Measurements from ENCODE around the gene PDCD1.

PDCD1 gene

DNA sequence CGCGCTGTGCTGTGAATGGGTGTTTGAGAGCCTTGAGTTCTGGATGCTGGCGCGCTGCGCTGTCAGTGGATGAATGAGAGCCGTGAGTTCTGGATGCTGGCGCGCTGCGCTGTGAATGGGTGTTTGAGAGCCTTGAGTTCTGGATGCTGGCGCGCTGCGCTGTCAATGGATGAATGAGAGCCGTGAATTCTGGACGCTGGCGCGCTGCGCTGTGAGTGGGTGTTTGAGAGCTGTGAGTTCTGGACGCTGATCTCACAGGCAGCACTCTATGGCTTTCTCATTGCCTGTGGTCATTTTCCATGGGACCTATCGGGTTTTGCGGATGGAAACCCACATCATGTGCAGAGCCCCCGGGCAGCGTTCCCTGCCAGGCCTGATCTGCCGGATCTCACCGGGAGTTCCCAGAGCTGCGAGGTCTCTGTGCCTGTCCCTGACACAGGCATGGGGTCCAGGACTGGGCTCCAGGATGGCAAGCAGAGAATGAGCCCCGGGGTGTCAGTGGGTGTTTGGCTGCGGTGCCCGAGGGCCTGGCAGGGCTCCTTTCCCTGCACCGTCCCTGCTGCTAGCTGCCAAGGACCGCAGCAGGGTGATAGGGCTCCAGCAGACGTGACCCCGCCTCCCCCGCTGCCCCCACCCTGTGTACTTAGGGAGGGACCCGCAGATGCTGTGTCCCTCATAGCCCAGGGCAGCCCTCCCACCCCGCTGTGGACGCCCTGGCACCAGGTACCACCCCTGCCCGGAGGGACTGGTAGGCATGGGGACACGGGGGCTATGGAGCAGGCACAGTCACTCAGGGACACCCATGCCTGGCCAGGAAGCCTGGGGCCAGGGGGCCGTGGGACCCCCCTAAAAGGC is 9.7 kb downstream of the PDCD1 start:
- H3K27ac ChIP-seq (ENCODE audit: extremely low read depth, low read depth, low read length) = no peak overlapping the region
- CTCF ChIA-PET = no interaction called here
- POLR2A ChIA-PET = no interaction called here

More for the DNA sequence above, 9.7 kb downstream of the PDCD1 start:
- Histone ChIP-seq H3K4me1 (ENCODE audit: control insufficient read depth, insufficient read depth, low read length) (no peaks in the 10 kb centered on the region), H3K4me3 (ENCODE audit: low read depth, low read length) (no peak overlapping the region), H3K9me3 (ENCODE audit: control insufficient read depth, insufficient read depth, low read depth, low read length) (no peaks in the 10 kb centered on the region), H3K36me3 (ENCODE audit: control insufficient read depth in 2 of 2, insufficient read depth in 1 of 2, low read length in 2 of 2) (no peaks in the 10 kb centered on the region)
- TF ChIP-seq ZNF184 (tag by site-specific recombination; IDR thresholded peaks at IDR 0.05) (no peak), ZFP3 (tag by site-specific recombination; IDR thresholded peaks at IDR 0.05; ENCODE audit: low read depth) (no peak), TRIM28 (IDR thresholded peaks at IDR 0.05; ENCODE audit: borderline replicate concordance, low read length) (no peak), HIC1 (tag by site-specific recombination; IDR thresholded peaks at IDR 0.05) (no peak), ZNF501 (tag by site-specific recombination; IDR thresholded peaks at IDR 0.05) (no peak), ZNF677 (tag by site-specific recombination; IDR thresholded peaks at IDR 0.05) (no peak), ZNF776 (tag by site-specific recombination; IDR thresholded peaks at IDR 0.05; ENCODE audit: borderline replicate concordance) (no peak), ZFP41 (tag by site-specific recombination; IDR thresholded peaks at IDR 0.05; ENCODE audit: borderline replicate concordance) (no peak), ZNF548 (tag by site-specific recombination; IDR thresholded peaks at IDR 0.05) (no peak), ZNF23 (tag by site-specific recombination; IDR thresholded peaks at IDR 0.05; ENCODE audit: borderline replicate concordance) (no peak), ZFP37 (tag by site-specific recombination; IDR thresholded peaks at IDR 0.05) (no peak)
- TF ChIP-seq, protein P1, sequence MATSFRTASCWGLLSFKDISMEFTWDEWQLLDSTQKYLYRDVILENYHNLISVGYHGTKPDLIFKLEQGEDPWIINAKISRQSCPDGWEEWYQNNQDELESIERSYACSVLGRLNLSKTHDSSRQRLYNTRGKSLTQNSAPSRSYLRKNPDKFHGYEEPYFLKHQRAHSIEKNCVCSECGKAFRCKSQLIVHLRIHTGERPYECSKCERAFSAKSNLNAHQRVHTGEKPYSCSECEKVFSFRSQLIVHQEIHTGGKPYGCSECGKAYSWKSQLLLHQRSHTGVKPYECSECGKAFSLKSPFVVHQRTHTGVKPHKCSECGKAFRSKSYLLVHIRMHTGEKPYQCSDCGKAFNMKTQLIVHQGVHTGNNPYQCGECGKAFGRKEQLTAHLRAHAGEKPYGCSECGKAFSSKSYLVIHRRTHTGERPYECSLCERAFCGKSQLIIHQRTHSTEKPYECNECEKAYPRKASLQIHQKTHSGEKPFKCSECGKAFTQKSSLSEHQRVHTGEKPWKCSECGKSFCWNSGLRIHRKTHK (tag by site-specific recombination; IDR thresholded peaks at IDR 0.05) = no peak
- TF ChIP-seq, protein P2, sequence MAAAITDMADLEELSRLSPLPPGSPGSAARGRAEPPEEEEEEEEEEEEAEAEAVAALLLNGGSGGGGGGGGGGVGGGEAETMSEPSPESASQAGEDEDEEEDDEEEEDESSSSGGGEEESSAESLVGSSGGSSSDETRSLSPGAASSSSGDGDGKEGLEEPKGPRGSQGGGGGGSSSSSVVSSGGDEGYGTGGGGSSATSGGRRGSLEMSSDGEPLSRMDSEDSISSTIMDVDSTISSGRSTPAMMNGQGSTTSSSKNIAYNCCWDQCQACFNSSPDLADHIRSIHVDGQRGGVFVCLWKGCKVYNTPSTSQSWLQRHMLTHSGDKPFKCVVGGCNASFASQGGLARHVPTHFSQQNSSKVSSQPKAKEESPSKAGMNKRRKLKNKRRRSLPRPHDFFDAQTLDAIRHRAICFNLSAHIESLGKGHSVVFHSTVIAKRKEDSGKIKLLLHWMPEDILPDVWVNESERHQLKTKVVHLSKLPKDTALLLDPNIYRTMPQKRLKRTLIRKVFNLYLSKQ (tag by site-specific recombination; IDR thresholded peaks at IDR 0.05; ENCODE audit: borderline replicate concordance) = no peak
- TF ChIP-seq, protein P3, sequence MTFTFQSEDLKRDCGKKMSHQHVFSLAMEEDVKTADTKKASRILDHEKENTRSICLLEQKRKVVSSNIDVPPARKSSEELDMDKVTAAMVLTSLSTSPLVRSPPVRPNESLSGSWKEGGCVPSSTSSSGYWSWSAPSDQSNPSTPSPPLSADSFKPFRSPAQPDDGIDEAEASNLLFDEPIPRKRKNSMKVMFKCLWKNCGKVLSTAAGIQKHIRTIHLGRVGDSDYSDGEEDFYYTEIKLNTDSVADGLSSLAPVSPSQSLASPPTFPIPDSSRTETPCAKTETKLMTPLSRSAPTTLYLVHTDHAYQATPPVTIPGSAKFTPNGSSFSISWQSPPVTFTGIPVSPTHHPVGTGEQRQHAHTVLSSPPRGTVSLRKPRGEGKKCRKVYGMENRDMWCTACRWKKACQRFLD (tag by site-specific recombination; IDR thresholded peaks at IDR 0.05) = no peak
- TF ChIP-seq, protein P4, sequence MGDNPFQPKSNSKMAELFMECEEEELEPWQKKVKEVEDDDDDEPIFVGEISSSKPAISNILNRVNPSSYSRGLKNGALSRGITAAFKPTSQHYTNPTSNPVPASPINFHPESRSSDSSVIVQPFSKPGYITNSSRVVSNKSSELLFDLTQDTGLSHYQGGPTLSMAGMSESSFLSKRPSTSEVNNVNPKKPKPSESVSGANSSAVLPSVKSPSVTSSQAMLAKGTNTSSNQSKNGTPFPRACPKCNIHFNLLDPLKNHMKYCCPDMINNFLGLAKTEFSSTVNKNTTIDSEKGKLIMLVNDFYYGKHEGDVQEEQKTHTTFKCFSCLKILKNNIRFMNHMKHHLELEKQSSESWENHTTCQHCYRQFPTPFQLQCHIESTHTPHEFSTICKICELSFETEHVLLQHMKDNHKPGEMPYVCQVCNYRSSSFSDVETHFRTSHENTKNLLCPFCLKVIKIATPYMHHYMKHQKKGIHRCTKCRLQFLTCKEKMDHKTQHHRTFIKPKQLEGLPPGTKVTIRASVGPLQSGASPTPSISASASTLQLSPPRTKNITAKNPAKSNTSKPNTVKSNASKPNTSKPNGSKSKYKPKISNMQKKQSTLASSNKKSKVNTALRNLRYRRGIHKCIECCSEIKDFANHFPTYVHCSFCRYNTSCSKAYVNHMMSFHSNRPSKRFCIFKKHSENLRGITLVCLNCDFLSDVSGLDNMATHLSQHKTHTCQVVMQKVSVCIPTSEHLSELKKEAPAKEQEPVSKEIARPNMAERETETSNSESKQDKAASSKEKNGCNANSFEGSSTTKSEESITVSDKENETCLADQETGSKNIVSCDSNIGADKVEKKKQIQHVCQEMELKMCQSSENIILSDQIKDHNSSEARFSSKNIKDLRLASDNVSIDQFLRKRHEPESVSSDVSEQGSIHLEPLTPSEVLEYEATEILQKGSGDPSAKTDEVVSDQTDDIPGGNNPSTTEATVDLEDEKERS (tag by site-specific recombination; IDR thresholded peaks at IDR 0.05) = no peak
- TF ChIP-seq, protein P5, sequence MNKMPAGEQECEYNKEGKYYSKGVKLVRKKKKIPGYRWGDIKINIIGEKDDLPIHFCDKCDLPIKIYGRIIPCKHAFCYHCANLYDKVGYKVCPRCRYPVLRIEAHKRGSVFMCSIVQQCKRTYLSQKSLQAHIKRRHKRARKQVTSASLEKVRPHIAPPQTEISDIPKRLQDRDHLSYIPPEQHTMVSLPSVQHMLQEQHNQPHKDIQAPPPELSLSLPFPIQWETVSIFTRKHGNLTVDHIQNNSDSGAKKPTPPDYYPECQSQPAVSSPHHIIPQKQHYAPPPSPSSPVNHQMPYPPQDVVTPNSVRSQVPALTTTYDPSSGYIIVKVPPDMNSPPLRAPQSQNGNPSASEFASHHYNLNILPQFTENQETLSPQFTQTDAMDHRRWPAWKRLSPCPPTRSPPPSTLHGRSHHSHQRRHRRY (tag by site-specific recombination; IDR thresholded peaks at IDR 0.05) = no peak

Data from HEK293 (cell line).